Endothelial cell (in vitro differentiated cells): ENCODE data around the gene BMP5. TPM values are rescaled to one million over a fixed set of nuclear protein-coding genes. Genes with fewer than 3 reads are reported as not detected.

Experiments used
- DNase-seq: peaks from one replicate; pipeline ENCODE4 v3.0.0; 2021; ENCODE audit warnings: low spot score
- H3K27ac Mint-ChIP-seq: one replicate; pipeline ENCODE4 v1.8.0; 2021; ENCODE audit warnings: mixed read lengths, inconsistent platforms; ENCODE audit not compliant: unreplicated experiment
- H3K27me3 Mint-ChIP-seq: one replicate; pipeline ENCODE4 v1.8.0; 2021; ENCODE audit warnings: mild to moderate bottlenecking, moderate library complexity, mixed read lengths, inconsistent platforms; ENCODE audit not compliant: unreplicated experiment
- H3K36me3 Mint-ChIP-seq: one replicate; pipeline ENCODE4 v1.8.0; 2021; ENCODE audit warnings: mild to moderate bottlenecking, low read depth, mixed read lengths, inconsistent platforms; ENCODE audit not compliant: unreplicated experiment
- H3K4me1 Mint-ChIP-seq: one replicate; pipeline ENCODE4 v1.8.0; 2021; ENCODE audit warnings: mild to moderate bottlenecking, mixed read lengths, inconsistent platforms; ENCODE audit not compliant: unreplicated experiment
- H3K4me3 Mint-ChIP-seq: one replicate; pipeline ENCODE4 v1.8.0; 2021; ENCODE audit warnings: mild to moderate bottlenecking, mixed read lengths, inconsistent platforms; ENCODE audit not compliant: unreplicated experiment
- H3K9me3 Mint-ChIP-seq: one replicate; pipeline ENCODE4 v1.8.0; 2021; ENCODE audit warnings: mixed read lengths, inconsistent platforms; ENCODE audit not compliant: unreplicated experiment
- total RNA-seq: library from RNA; stranded (reverse); fragmentation: NEBNext Ultra II Directional; extraction: Animal tissue kit (Norgen Biotek cat#: 25700); gene quantifications from one replicate; pipeline ENCODE4 v1.2.1, GENCODE V29; 2021; ENCODE audit not compliant: unreplicated experiment
- TF ChIP-seq, protein P1 (sequence below): fragments of 200-600 bp; sonication (generic); IDR thresholded peaks from one replicate; pipeline ENCODE4 v1.5.0; 2021; ENCODE audit warnings: antibody characterized with exemption; ENCODE audit not compliant: unreplicated experiment

BMP5 gene
- total RNA-seq, 1 donor from 2014 or later, result 0.18 TPM

DNA sequence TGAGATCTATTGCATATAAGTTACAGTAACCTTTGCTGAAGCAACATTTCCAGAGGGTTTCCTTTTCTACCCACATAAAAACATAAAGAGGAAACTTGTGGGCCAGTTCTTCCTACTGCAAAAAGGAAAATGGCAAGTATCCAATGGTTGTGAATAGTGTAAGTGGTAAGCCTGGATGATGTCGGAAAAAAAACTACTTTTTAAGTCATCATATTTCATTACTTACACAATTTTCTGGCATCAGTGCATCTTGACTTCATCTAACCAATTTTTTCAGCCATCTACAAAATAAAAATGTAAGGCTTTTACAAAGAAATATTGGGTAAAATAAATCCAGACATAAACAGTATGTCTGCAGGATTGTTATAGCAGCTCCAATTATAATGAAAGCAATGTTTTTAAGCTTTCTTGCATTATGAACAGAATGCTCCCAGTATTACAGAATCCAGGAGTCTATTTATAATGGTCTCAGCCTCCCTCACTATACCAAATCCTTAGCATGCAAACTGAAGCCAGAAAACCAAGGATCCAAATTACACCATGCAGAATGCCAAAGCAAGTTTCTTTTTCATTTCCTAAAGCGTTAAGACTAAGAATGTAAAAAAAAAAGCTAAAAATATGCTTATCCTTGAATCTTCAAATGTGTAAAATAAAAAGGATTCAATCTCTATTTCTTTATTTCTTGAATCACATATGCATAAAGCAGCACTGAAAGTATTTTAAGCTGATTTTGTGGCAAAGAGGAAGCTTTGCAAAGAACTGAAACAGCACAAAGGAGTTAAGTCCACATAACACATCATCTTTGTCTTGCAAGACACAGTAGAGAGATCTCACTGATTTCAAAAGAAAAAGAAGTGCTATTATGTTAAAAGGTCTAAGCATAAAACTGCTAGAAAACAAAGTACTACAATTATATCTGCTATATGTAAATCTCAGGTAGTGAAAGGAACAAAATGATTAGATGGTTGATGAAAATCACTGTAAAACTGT lies 169.6 kb downstream of the BMP5 start:
- Mint-ChIP-seq H3K36me3 (no peaks in the 10 kb centered on the region), H3K4me1 (no peaks in the 10 kb centered on the region), H3K4me3 (no peak overlapping the region), H3K27ac (no peak overlapping the region), H3K9me3 (no peaks in the 10 kb centered on the region), H3K27me3 (no peaks in the 10 kb centered on the region)
- TF ChIP-seq, protein P1, sequence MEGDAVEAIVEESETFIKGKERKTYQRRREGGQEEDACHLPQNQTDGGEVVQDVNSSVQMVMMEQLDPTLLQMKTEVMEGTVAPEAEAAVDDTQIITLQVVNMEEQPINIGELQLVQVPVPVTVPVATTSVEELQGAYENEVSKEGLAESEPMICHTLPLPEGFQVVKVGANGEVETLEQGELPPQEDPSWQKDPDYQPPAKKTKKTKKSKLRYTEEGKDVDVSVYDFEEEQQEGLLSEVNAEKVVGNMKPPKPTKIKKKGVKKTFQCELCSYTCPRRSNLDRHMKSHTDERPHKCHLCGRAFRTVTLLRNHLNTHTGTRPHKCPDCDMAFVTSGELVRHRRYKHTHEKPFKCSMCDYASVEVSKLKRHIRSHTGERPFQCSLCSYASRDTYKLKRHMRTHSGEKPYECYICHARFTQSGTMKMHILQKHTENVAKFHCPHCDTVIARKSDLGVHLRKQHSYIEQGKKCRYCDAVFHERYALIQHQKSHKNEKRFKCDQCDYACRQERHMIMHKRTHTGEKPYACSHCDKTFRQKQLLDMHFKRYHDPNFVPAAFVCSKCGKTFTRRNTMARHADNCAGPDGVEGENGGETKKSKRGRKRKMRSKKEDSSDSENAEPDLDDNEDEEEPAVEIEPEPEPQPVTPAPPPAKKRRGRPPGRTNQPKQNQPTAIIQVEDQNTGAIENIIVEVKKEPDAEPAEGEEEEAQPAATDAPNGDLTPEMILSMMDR, result no peak
- DNase-seq, result no peak

DNA sequence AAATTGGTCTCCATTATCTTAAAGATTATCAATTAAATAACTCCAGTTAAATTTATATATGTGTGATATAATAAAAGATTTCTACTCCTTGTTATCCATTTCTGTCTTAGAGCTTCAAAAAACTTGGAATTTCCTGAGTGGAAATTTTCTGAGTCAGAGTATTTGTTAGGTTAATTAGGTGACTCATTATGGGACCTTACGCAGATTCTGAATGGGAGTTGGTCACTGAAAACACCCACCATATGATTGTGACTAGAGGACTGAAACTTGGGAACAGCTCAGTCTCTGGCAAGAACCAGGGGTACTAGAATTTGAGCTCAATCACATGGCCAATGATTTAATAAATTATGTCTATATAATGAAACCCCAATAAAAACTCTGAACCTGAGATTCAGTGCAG lies 171.0 kb downstream of the BMP5 start:
- TF ChIP-seq, protein P1, result no peak
- Mint-ChIP-seq H3K4me1 (no peaks in the 10 kb centered on the region), H3K4me3 (no peak overlapping the region), H3K36me3 (no peaks in the 10 kb centered on the region), H3K27me3 (no peaks in the 10 kb centered on the region), H3K9me3 (no peaks in the 10 kb centered on the region), H3K27ac (no peak overlapping the region)
- no peak for DNase-seq
